GM12878 (cell line): ENCODE results near the gene RHBDF2. TPM values are rescaled to one million over a fixed set of nuclear protein-coding genes. Genes with fewer than 3 reads are reported as not detected.

Experiments
- ATAC-seq: fragments of 200-7000 bp; cut with Tn5 transposase; 3 replicates; pipeline ENCODE4 v1.9.1; 2020; ENCODE audit warnings: mild to moderate bottlenecking, moderate library complexity
- BruUV-seq: library from RNA; stranded (reverse); fragments of 400-500 nt; replicated peaks from 2 replicates; lab custom pipeline; 2021; lab: Mats Ljungman, UMichigan
- CTCF ChIA-PET: fragments of 300-600 bp; sonication (Branson Sonifier 250); formaldehyde crosslinking; extraction: SDS; loops from one replicate; lab custom pipeline; 2021; ENCODE audit warnings: inconsistent platforms; lab: Yijun Ruan, JAX
- POLR2A ChIA-PET: fragments of 350-600 bp; formaldehyde crosslinking; extraction: SDS; loops from one replicate; lab custom pipeline; 2021; ENCODE audit warnings: inconsistent platforms; lab: Charles Lee
- RAD21 ChIA-PET: fragments of 300-600 bp; sonication (Branson Sonifier 250); formaldehyde crosslinking; loops from one replicate; lab custom pipeline; 2023; ENCODE audit warnings: antibody characterized with exemption; ENCODE audit not compliant: unreplicated experiment; lab: Charles Lee
- SMC1A ChIA-PET: fragments of 300-600 bp; sonication (Branson Sonifier 250); formaldehyde crosslinking; loops from one replicate; lab custom pipeline; 2023; ENCODE audit not compliant: unreplicated experiment, uncharacterized antibody; lab: Charles Lee
- DNase-seq: peaks from one replicate; pipeline ENCODE4 v3.0.0-alpha.2; 2011; ENCODE audit warnings: low read depth, low spot score
- FAIRE-seq: peaks from 3 replicates; lab custom pipeline; 2011; peaks lifted over from hg19 to GRCh38; lab: Jason Lieb, UNC
- H2AFZ ChIP-seq: 2 replicates; pipeline ENCODE4 v1.6.0; 2011; ENCODE audit warnings: low read depth, low read length, control low read depth; ENCODE audit not compliant: control insufficient read depth
- H3K27ac ChIP-seq: 2 replicates; pipeline ENCODE4 v1.5.1; 2011; ENCODE audit warnings: control low read depth; ENCODE audit not compliant: control insufficient read depth, insufficient read depth
- H3K27me3 ChIP-seq, 2 experiments: replicated peaks in 1 of 2; 2 replicates each; pipeline versions ENCODE4 v1.6.0 to v1.6.1; 2011; ENCODE audit warnings: low read length in 1 of 2; ENCODE audit not compliant: control insufficient read depth in 2 of 2, insufficient read depth in 2 of 2
- H3K36me3 ChIP-seq, 2 experiments: 2 replicates each; pipeline ENCODE4 v1.5.1; 2011; ENCODE audit warnings: low read length in 1 of 2; ENCODE audit not compliant: control insufficient read depth in 2 of 2, insufficient read depth in 2 of 2
- H3K4me1 ChIP-seq: 2 replicates; pipeline ENCODE4 v1.6.1; 2011; ENCODE audit warnings: mild to moderate bottlenecking, low read length, moderate library complexity, mixed read lengths; ENCODE audit not compliant: control insufficient read depth, insufficient read depth
- H3K4me2 ChIP-seq: 2 replicates; pipeline ENCODE4 v1.6.0; 2011; ENCODE audit warnings: control low read depth; ENCODE audit not compliant: control insufficient read depth, insufficient read depth
- H3K4me3 ChIP-seq: fragments of 200-600 bp; sonication (generic); 2 replicates; pipeline ENCODE4 v1.5.1; 2016
- H3K79me2 ChIP-seq: 2 replicates; pipeline ENCODE4 v1.6.0; 2011; ENCODE audit warnings: low read length; ENCODE audit not compliant: control insufficient read depth, insufficient read depth
- H3K9ac ChIP-seq: 2 replicates; pipeline ENCODE4 v1.8.0; 2011; ENCODE audit warnings: low read length, control low read depth, mixed read lengths; ENCODE audit not compliant: control insufficient read depth, insufficient read depth
- H3K9me3 ChIP-seq: replicated peaks from 3 replicates; pipeline ENCODE4 v1.5.1; 2011; ENCODE audit warnings: mild to moderate bottlenecking, low read length; ENCODE audit not compliant: control insufficient read depth, insufficient read depth
- H4K20me1 ChIP-seq: 2 replicates; pipeline ENCODE4 v1.6.0; 2011; ENCODE audit not compliant: control insufficient read depth, insufficient read depth
- CEBPB ChIP-seq, 2 experiments: fragments of 150-350 bp in 1 of 2; IDR thresholded peaks; 2 replicates each; pipeline ENCODE4 v1.6.1; 2012 to 2014; ENCODE audit warnings: low read depth in 2 of 2, low read length in 2 of 2, borderline replicate concordance in 1 of 2, inconsistent platforms in 1 of 2
- CHD1 ChIP-seq: IDR thresholded peaks from 2 replicates; pipeline ENCODE4 v1.6.1; 2012; ENCODE audit warnings: low read depth, low read length, improper control_type of control experiment
- FOS ChIP-seq: IDR thresholded peaks from 3 replicates; pipeline ENCODE4 v1.6.1; 2011; ENCODE audit warnings: borderline replicate concordance; ENCODE audit not compliant: insufficient read length; ENCODE audit errors: extremely low read depth
- FOXM1 ChIP-seq: IDR thresholded peaks from 2 replicates; pipeline ENCODE4 v1.6.1; 2012; ENCODE audit warnings: low read depth, mild to moderate bottlenecking, inconsistent platforms, low read length, moderate library complexity
- MEF2A ChIP-seq: IDR thresholded peaks from 2 replicates; pipeline ENCODE4 v1.6.1; 2011; ENCODE audit warnings: low read depth, mild to moderate bottlenecking, low read length, moderate library complexity; ENCODE audit not compliant: insufficient read depth
- MXI1 ChIP-seq: fragments of 150-350 bp; IDR thresholded peaks from 2 replicates; pipeline ENCODE4 v1.6.1; 2011; ENCODE audit warnings: low read depth, mild to moderate bottlenecking, inconsistent platforms, low read length, improper control_type of control experiment
- NR2C1 ChIP-seq: fragments of 450-650 bp; IDR thresholded peaks from 2 replicates; pipeline ENCODE4 v1.6.1; 2017; ENCODE audit warnings: antibody characterized with exemption, mild to moderate bottlenecking, moderate library complexity
- PML ChIP-seq: IDR thresholded peaks from 2 replicates; pipeline ENCODE4 v1.6.1; 2012; ENCODE audit warnings: low read length, inconsistent platforms
- RBBP5 ChIP-seq: fragments of 200-600 bp; sonication (generic); conservative IDR thresholded peaks from 2 replicates; pipeline ENCODE4 v1.6.1; 2016
- SMARCA5 ChIP-seq: fragments of 450-650 bp; IDR thresholded peaks from 2 replicates; pipeline ENCODE4 v1.6.1; 2017; ENCODE audit warnings: mild to moderate bottlenecking
- STAT3 ChIP-seq: IDR thresholded peaks from 2 replicates; pipeline ENCODE4 v1.6.1; 2011; ENCODE audit warnings: low read depth, low read length, improper control_type of control experiment
- SUPT20H ChIP-seq: IDR thresholded peaks from 2 replicates; pipeline ENCODE4 v1.6.1; 2011; ENCODE audit warnings: low read depth, mild to moderate bottlenecking, low read length, moderate library complexity, borderline replicate concordance; ENCODE audit not compliant: control insufficient read depth
- WGBS: methylation state at CpG from one replicate; pipeline ENCODE4 v1.1.6; 2016; ENCODE audit warnings: low lambda C conversion rate; ENCODE audit not compliant: insufficient replicate concordance, insufficient coverage; ENCODE audit errors: missing lambda C conversion rate; 5-methylcytosine and 5-hydroxymethylcytosine counted together
- in situ Hi-C: fragments of 300-500 bp; cut with MboI; formaldehyde crosslinking; loops from 9 replicates; pipeline ENCODE4 v1.14.3; 2018; ENCODE audit warnings: mixed read lengths
- intact Hi-C: fragments of 100-400 bp; cut with micrococcal nuclease; formaldehyde crosslinking; loops from one replicate; pipeline ENCODE4 v1.14.2; 2022; ENCODE audit not compliant: unreplicated experiment
- polyA plus RNA-seq, 11 experiments: library from polyadenylated mRNA; depleted of rRNA in 4 of 11; unstranded in 6 of 11; stranded (reverse) in 5 of 11; fragments of >200 nt; fragmentation: Nextera tagmentation in 4 of 11; fragmentation: Illumina TruSeq in 1 of 11; extraction: Ambion mirVana in 4 of 11; extraction: Trizol in 1 of 11; gene quantifications; 1 replicate in 1 of 11; 2 replicates in 10 of 11; pipeline versions ENCODE4 v1.2.1 to v1.2.3, GENCODE V29; 2011 to 2016; ENCODE audit warnings: inconsistent platforms in 2 of 11, missing spikeins in 2 of 11, low read depth in 1 of 11
- total RNA-seq, 4 experiments: library from RNA; depleted of rRNA in 3 of 4; stranded (reverse); fragments of >200 nt in 3 of 4; fragmentation: Illumina TruSeq in 1 of 4; extraction: Trizol in 1 of 4; gene quantifications; 2 replicates each; pipeline versions ENCODE4 v1.2.1 to v1.2.3, GENCODE V29; 2013 to 2021

Gene RHBDF2
- total and polyA plus RNA-seq, 10 of the 15 experiments (the other 5 are each of a cell fraction or from before 2014, with no cell fraction given), result 0.97 to 43.0 (median 18.7) TPM

DNA sequence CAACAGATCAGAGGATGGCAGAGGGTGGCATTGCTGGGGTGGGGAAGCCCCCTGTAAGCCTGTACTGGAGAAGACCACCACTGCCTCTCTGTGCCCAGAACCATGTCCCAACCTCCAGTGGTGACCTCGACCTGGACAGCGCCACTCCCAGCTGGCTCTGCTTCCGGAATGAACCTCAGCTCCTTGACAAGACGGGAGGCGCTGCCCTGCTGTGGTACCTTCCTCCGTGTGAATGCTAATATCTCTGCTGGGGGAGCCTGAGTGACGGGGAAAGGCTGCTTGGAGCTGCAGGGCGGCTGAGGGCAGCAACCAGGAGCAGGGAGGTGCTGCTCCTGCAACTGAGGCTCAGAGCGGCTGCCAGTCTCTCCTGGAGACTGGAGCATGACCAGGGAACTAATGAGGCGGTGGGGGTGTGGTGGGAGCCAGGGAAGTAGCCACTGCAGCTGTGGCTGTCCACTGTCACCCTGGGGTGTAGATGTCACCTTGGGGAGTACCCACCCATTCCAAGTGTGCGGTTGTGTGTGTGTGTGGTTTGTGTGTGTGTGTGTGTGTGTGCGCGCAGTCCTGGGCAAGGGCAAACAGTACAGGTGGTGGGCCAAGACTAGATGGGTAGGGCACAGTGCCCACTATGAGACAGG is 44.8 kb upstream of the RHBDF2 start (continued):
- TF ChIP-seq MXI1 (no peak), SUPT20H (no peak), PML (no peak), CEBPB (IDR thresholded peaks at IDR 0.05; ENCODE audit: borderline replicate concordance in 1 of 2, low read depth in 2 of 2, low read length in 2 of 2) (no peak)

DNA sequence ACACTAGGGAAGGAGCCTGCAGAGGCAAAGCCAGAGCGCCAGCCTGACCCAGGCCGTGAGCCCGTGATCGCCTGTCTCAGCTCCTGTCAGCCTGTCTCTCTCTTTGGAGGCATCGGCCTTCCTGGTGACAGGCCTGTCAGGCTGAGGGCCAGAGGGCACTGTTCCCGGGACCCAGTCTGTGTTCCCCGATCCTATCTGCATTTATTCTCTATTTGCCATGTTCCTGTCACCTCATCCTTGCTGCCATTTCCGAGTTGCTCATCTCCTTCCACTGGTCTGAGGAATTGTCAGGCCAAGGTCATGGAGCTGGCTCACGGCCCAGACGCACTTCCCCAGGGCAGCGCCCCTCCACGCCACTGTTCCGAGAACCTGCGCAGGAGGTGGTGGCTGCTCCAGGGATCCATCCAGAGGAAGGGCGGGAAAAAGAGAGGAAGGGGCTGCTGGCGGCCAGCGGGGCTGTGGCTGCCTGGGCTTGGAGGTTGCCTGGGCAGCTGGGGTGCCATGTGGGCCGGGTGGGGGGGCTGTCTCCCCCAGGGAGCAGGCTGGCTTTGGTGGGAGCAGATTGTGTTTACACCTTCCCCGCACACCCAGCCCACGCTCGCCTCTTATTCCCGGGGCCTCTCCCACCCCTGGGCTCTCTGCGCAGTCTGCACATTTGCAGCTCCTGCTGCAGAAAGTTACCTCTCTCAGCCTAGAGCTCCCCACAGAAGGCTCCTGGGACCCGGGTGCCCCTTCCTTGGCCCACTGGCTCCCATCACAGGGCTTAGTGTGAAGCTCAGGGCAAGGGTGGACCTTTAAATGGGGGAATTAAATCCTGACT is 43.5 kb upstream of the RHBDF2 start:
- SMC1A ChIA-PET, result interaction anchor here (1.6 to 3.7 kb wide), 4 partner anchors 8 to 79 kb away, joined by 5 to 18 read pairs (median 13); no protein-coding TSS in a partner anchor

More for the DNA sequence above, 43.5 kb upstream of the RHBDF2 start:
- Histone ChIP-seq H3K27me3 (peaks cover 0 to 3% of the 10 kb centered on the region in 2 experiments; a peak in 3 of 4 replicates), H3K36me3 (no peaks in the 10 kb centered on the region; a peak in 1 of 4 replicates), H3K4me2 (no peak overlapping the region), H3K27ac (no peak overlapping the region), H2AFZ (no peak overlapping the region), H3K9ac (no peak overlapping the region), H3K4me1 (no peaks in the 10 kb centered on the region; the same call in 1 of the 2 replicates), H3K79me2 (no peaks in the 10 kb centered on the region), H3K4me3 (no peak overlapping the region), H3K9me3 (no peaks in the 10 kb centered on the region), H4K20me1 (no peaks in the 10 kb centered on the region)
- 62% methylated on average over 23 of the region's 24 CpGs for WGBS
- RAD21 ChIA-PET, result interaction anchor here (0.6 to 2.5 kb wide), 4 partner anchors 11 to 78 kb away, joined by 3 to 9 read pairs (median 3); no protein-coding TSS in a partner anchor
- in situ Hi-C loops (no loop called here), intact Hi-C loops (no loop called here)
- ATAC-seq (no peak), DNase-seq (no peak), FAIRE-seq (no peak)
- TF ChIP-seq NR2C1 (no peak), RBBP5 (no peak), STAT3 (no peak), SMARCA5 (no peak), CHD1 (no peak), FOXM1 (no peak), MEF2A (no peak), FOS (no peak)
- no TSS peak for BruUV-seq
- CTCF ChIA-PET, result interaction anchor here (1.3 to 4.7 kb wide), 9 partner anchors 13 to 137 kb away, joined by 4 to 36 read pairs (median 10); no protein-coding TSS in a partner anchor
- POLR2A ChIA-PET, result interaction anchor here (0.6 kb wide), 1 partner anchor 31 kb away, joined by 3 read pairs; no protein-coding TSS in a partner anchor
